Right atrium auricular region (tissue), 2 donors: ENCODE measurements around the gene PLCB4. TPM values are rescaled to one million over a fixed set of nuclear protein-coding genes. Genes with fewer than 3 reads are reported as not detected.

Experiments used
- DNase-seq: peaks from one replicate; pipeline ENCODE4 v3.0.0-alpha.2; 2019; ENCODE audit warnings: low spot score
- H3K27ac ChIP-seq, 2 donors: fragments of 200-600 bp; sonication (generic); 1 replicate in 1 of 2; 2 replicates in 1 of 2; pipeline ENCODE4 v1.5.1; 2016 to 2019
- H3K27me3 ChIP-seq, 2 donors: fragments of 200-600 bp; sonication (generic); one replicate each; pipeline versions ENCODE4 v1.5.1 to v1.6.0; 2017 to 2019
- H3K36me3 ChIP-seq: fragments of 200-600 bp; sonication (generic); one replicate; pipeline ENCODE4 v1.5.1; 2016
- H3K4me1 ChIP-seq, 2 donors: fragments of 200-600 bp; sonication (generic); one replicate each; pipeline versions ENCODE4 v1.5.1 to v1.6.0; 2017 to 2019
- H3K4me3 ChIP-seq, 2 donors: fragments of 200-600 bp; sonication (generic); 1 replicate in 1 of 2; 2 replicates in 1 of 2; pipeline ENCODE4 v1.5.1; 2017 to 2019; ENCODE audit warnings: mild to moderate bottlenecking in 1 of 2, moderate library complexity in 1 of 2
- H3K9me3 ChIP-seq, 2 donors: fragments of 200-600 bp; sonication (generic); one replicate each; pipeline ENCODE4 v1.5.1; 2019
- CTCF ChIP-seq, 2 donors: fragments of 200-600 bp; sonication (generic); IDR thresholded peaks; one replicate each; pipeline ENCODE4 v1.5.1; 2019; ENCODE audit warnings: antibody characterized with exemption in 2 of 2
- total RNA-seq, 2 donors: library from RNA; depleted of rRNA; stranded (reverse); fragments of >200 nt; gene quantifications; one replicate each; pipeline ENCODE4 v1.1.0, GENCODE V29; 2016

Gene PLCB4
- total RNA-seq, 2 donors from 2014 or later, result 14.3 to 32.4 TPM

- Histone ChIP-seq H3K4me1 (peaks cover 0 to 35% of the 10 kb centered on the region in 2 donors), H3K27ac (no peak overlapping the region), H3K27me3 (no peaks in the 10 kb centered on the region), H3K4me3 (no peak overlapping the region), H3K9me3 (peaks cover 0 to 24% of the 10 kb centered on the region in 2 donors), H3K36me3 (no peaks in the 10 kb centered on the region)
- no peak for DNase-seq
- no peak for TF ChIP-seq CTCF (IDR thresholded peaks at IDR 0.05)
These were observed 67.2 kb downstream of the PLCB4 start for GRCh38 chr20:9136114-9136513.

GRCh38 chr20:9137001-9137400 lies 68.1 kb downstream of the PLCB4 start:
- DNase-seq, result no peak

GRCh38 chr20:9139106-9139833 lies 70.4 kb downstream of the PLCB4 start:
- no peaks in the 10 kb centered on the region for H3K36me3 ChIP-seq
- H3K27me3 ChIP-seq, result no peaks in the 10 kb centered on the region
- no peak for TF ChIP-seq CTCF (IDR thresholded peaks at IDR 0.05)
- DNase-seq, result no peak
- H3K4me3 ChIP-seq, result no peak overlapping the region
- peaks cover 0 to 8% of the 10 kb centered on the region in 2 donors for H3K9me3 ChIP-seq
- no peak overlapping the region for H3K27ac ChIP-seq
- peaks cover 0 to 42% of the 10 kb centered on the region in 2 donors for H3K4me1 ChIP-seq

More at GRCh38 chr20:9137001-9137400, 68.1 kb downstream of the PLCB4 start:
- Histone ChIP-seq H3K4me3 (no peak overlapping the region), H3K27ac (no peak overlapping the region), H3K9me3 (peaks cover 0 to 16% of the 10 kb centered on the region in 2 donors), H3K4me1 (peaks cover 0 to 33% of the 10 kb centered on the region in 2 donors), H3K36me3 (no peaks in the 10 kb centered on the region), H3K27me3 (no peaks in the 10 kb centered on the region)
- no peak for TF ChIP-seq CTCF (IDR thresholded peaks at IDR 0.05)

GRCh38 chr20:9140162-9140760 lies 71.4 kb downstream of the PLCB4 start:
- H3K27me3 ChIP-seq, result no peaks in the 10 kb centered on the region
- no peaks in the 10 kb centered on the region for H3K36me3 ChIP-seq
- H3K4me1 ChIP-seq, result peaks cover 0 to 51% of the 10 kb centered on the region in 2 donors
- H3K9me3 ChIP-seq, result peaks cover 0 to 8% of the 10 kb centered on the region in 2 donors
- peak overlapping the region in 1 of 2 donors; percentile 15 for H3K27ac ChIP-seq
- DNase-seq, result no peak
- TF ChIP-seq CTCF (IDR thresholded peaks at IDR 0.05), result no peak
- no peak overlapping the region for H3K4me3 ChIP-seq

- H3K4me1 ChIP-seq, result peaks cover 0 to 46% of the 10 kb centered on the region in 2 donors
- H3K27ac ChIP-seq, result no peak overlapping the region
- TF ChIP-seq CTCF (IDR thresholded peaks at IDR 0.05), result no peak
These were observed 72.2 kb downstream of the PLCB4 start for GRCh38 chr20:9141070-9141469.

More at GRCh38 chr20:9141070-9141469, 72.2 kb downstream of the PLCB4 start:
- Histone ChIP-seq H3K27me3 (no peaks in the 10 kb centered on the region), H3K4me3 (no peak overlapping the region), H3K36me3 (no peaks in the 10 kb centered on the region), H3K9me3 (peaks cover 0 to 8% of the 10 kb centered on the region in 2 donors)
- no peak for DNase-seq
